Stimulated activated CD8-positive, alpha-beta memory T cell treated with anti-CD3 and anti-CD28 coated beads, Interleukin-7, amount 100 ng/mL, for 48 hours (primary cell): ENCODE results near the gene IMP4.
A peak's percentile ranks its signal among the peaks of the same experiment; 100 is the strongest.
"Not testable (repeated sequence)": the region's sequence is repeated elsewhere in the genome, so short reads cannot be mapped to it uniquely, and the experiment has no call there.

Experiments used
- DNase-seq, 2 donors: peaks; one replicate each; pipeline ENCODE4 v3.0.0-alpha.2; 2020; ENCODE audit warnings: low read depth in 1 of 2; ENCODE audit errors: extremely low read depth in 1 of 2

Gene IMP4, protein sequence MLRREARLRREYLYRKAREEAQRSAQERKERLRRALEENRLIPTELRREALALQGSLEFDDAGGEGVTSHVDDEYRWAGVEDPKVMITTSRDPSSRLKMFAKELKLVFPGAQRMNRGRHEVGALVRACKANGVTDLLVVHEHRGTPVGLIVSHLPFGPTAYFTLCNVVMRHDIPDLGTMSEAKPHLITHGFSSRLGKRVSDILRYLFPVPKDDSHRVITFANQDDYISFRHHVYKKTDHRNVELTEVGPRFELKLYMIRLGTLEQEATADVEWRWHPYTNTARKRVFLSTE

GRCh38 chr2:130342533-130343275 lies at the start of gene IMP4:
Gene IMP4 (plus strand): TSS chr2:130342897. CDS start chr2:130342933, 36 bp downstream.
- peak; percentile 78 to 92 for DNase-seq

- no peak for DNase-seq
These were observed 42.3 kb upstream of the IMP4 start for GRCh38 chr2:130300258-130300969.

- DNase-seq, result no peak
These were observed 41.7 kb upstream of the IMP4 start for GRCh38 chr2:130300970-130301348.

GRCh38 chr2:130302164-130302886 lies 40.4 kb upstream of the IMP4 start:
- DNase-seq, result no peak

DNA sequence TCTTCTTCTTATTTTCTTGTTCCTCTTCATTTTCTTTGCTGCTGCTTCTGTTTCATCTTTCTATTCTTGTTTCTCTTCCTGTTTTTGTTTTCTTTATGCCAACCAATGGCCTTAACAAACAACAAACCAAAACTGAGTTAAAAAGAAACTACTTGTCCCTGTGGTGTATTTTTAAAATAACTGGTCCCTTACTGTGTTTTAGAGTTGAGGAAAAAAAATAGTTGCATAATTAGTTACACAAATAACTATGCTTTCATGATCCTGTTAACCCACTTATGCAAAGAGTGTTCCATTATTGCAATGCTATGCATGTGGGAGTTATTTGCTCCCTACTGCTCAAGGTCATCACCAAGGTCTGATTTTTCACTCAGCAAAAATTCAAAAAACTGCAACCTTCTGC lies 39.5 kb upstream of the IMP4 start:
- DNase-seq, result no peak

DNA sequence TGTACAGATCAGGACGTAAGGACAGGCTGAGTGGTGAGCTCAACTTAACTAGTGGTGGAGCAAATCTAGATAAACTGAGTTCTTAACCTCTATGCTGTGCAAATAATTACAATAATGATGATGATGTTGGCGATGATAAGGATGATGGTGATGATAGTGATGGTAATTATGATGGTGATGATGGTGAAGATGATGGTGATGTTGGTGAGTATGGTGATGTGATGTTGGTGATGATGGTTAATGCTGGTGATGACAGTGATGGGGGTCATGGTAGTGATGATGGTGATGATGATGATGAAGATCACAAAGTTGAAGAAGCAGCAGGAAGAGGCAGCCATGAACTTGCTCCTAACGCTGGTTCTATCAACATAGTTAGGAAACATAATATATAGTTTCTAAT lies 38.0 kb upstream of the IMP4 start:
- no peak for DNase-seq

- no peak for DNase-seq
These were observed 34.8 kb upstream of the IMP4 start for GRCh38 chr2:130307850-130308249.

- DNase-seq, result no peak
These were observed 31.8 kb upstream of the IMP4 start for GRCh38 chr2:130310881-130311280.

GRCh38 chr2:130313812-130314334 lies 28.8 kb upstream of the IMP4 start:
- no peak for DNase-seq

- DNase-seq, result no peak
These were observed 28.3 kb upstream of the IMP4 start for GRCh38 chr2:130314377-130314776.

- DNase-seq, result no peak
These were observed 26.1 kb upstream of the IMP4 start for GRCh38 chr2:130316596-130316995.

GRCh38 chr2:130318906-130319305 lies 23.8 kb upstream of the IMP4 start:
- no peak for DNase-seq

DNA sequence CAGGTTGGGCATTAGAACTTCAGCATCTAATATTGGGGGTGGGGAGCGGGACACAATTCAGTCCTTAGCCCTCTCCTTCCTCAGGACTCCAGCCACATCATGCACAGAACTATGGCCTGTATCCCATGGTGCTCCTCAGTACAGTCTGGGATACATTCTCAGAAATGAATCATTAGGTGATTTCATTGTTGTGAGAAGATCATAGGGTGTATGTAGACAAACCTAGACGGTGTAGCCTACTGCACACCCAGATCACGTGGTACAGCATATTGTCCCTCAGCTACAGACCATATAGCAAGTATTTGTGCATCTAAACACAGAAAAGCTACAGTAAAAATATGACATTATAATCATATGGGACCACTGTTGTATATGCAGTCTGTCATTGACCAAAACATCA lies 23.2 kb upstream of the IMP4 start:
- no peak for DNase-seq

- DNase-seq, result no peak
These were observed 14.8 kb upstream of the IMP4 start for GRCh38 chr2:130327703-130328527.

- no peak for DNase-seq
These were observed 14.0 kb upstream of the IMP4 start for GRCh38 chr2:130328710-130329109.

GRCh38 chr2:130332271-130333073 lies 10.2 kb upstream of the IMP4 start:
- DNase-seq, result peak; percentile 37 to 59

- DNase-seq, result not testable (repeated sequence)
These were observed 9.4 kb upstream of the IMP4 start for GRCh38 chr2:130333253-130333652.

- no peak for DNase-seq
These were observed 8.7 kb upstream of the IMP4 start for GRCh38 chr2:130334026-130334425.

- no peak for DNase-seq
These were observed 7.5 kb upstream of the IMP4 start for GRCh38 chr2:130335226-130335625.
